ENCODE measurements around the gene CACNG7.
"Not testable (repeated sequence)": the region's sequence is repeated elsewhere in the genome, so short reads cannot be mapped to it uniquely, and the experiment has no call there.

The CACNG7 gene

GRCh38 chr19:53908935-53909415 is at the start of gene CACNG7:
TSS of gene CACNG7 (plus strand) at chr19:53909278. CDS start at chr19:53912832, 3,554 bp downstream.
- no peak for DNase-seq

DNA sequence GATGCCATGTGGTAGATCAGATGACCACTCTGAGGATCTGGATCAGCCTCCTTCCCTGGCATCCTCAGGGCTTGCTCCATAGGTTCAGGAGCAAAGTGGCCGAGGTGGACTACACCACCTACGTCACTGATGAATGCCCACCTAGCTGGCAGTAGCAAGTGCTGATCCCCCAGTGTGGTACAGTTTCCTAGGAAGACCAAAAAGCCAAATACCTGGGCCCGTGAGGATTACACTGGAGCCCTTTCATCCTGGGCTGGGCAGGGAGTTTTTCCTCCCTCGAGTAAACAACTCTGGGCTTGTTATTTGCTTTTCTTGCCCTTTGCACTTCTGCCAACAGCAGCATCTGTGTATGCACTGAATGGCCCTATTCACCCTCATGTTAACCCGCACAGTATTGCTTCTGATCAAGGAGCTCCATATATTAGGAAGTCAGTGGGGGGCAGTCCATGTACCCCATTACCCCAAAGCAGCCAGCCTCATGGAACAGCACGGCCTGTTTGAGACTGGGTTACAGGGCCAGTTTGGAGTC is 44.7 kb upstream of the CACNG7 start:
- no peak for DNase-seq

GRCh38 chr19:53865523-53865917 is 43.6 kb upstream of the CACNG7 start:
- no peak for DNase-seq

DNA sequence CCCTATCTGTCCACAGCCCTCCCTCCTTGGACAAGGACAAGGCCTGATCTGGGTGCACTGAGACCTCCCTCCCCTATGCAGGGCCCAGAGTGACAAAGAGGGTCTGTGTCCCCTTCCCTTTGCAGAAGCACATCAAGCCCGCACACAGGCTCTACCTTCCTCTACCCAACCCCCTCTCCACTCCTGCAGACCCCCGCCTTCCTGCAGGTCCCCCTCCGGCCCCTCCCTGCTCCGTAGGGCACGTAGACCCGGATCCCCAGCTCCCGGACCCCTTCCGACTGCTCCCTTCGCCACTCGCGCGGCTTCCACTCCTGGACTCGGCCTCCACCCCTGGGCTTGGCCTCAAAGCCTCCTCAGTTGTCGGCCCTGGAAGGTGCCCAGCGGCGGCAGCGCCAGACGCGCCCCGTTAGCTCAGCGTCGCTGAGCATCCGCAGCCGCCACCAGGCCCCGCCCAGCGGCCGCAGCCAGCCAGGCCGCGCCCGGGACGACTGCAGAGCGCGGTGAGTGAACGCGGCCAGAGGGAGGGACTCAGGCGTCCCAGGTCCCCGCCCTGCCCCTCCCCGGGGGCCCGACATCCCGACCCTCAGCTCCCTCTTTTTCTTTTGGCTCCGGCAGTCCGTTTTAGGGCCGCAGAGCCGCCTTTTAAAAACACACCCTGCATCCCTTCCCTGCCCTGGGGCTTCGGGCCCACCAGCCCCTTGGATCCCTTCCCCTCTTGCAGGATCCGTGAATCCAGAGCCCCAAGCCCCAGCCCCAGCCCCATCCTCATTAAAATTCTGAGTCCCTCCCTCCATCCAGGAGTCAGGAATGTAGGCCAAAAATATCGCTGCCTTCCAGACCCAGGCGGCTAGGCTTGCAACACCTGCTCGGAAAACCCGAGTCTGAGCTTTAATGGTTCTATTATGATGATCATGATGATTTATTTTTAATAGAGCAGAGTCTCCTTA is 42.9 kb upstream of the CACNG7 start:
- DNase-seq, result peak; percentile 87

DNA sequence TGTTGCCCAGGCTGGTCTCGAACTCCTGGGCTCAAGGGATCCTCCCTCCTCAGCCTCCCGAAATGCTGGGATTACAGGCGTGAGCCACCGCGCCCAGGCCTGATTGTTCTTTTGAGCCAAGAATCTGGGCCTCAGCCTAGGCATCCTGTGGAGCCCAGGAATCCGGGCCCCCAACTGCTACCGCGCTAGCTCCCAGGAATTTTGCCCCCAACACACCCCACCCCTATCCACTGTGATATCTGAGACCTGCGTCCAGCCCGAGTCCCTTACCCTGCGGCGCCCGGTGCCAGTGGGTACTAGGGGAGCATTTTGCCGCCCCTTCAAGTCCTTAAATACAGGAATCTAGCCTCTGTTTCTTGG is 42.2 kb upstream of the CACNG7 start:
- no peak for DNase-seq

- DNase-seq, result peak; percentile 100
Measured at GRCh38 chr19:53867225-53868090, 41.6 kb upstream of the CACNG7 start, which contains the start of gene MYADM. TSS of gene MYADM (plus strand) at chr19:53867883. CDS start at chr19:53873530, 5,647 bp downstream.

GRCh38 chr19:53868091-53868891 is 40.8 kb upstream of the CACNG7 start:
- DNase-seq, result peak; percentile 79

DNA sequence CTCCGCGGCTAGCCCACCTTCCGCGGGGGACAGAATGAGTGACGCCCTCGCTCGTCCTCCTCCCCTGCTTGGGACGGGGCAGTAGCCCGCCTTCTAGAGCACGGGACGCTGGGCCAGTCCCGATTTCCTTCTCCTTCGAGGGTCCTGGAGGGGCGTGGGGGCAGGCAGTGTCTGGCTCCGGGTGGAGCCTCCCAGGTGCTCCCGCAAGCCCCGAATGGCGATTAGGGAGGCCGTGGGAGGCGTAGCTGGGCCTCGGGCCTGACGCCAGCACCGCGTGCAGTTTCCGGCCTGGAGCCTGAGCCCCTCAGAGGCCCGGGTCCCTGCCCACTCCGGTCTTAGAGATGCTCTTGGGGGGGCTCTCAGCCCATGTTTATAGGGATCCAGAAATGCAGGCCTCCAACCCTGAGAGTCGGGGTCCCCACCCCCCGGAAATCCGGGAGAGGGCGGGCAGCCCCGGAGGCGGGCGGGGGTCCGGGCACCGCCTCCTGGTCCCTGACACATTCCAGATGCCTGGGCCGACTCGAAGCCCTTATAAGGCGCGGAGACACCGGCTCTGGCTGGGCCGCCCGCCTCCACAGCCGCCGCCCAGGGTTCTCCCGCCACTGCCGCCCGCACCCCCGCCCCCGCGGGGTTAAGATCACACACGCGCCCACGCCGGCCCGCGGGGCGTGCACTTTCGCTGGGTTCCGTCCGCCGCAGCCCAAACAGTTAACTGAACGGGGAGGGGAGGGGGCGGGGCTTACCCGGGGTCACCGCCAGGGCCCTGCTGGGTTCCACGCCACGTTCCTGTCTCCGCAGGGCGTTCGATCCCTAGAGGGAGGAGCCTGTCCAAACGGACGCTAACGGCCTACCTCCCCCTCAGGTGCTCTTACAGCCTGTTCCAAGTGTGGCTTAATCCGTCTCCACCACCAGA is 39.9 kb upstream of the CACNG7 start:
- DNase-seq, result peak; percentile 94

GRCh38 chr19:53869805-53870484 is 39.1 kb upstream of the CACNG7 start:
- DNase-seq, result not testable (repeated sequence)

GRCh38 chr19:53870485-53870844 is 38.6 kb upstream of the CACNG7 start:
- no peak for DNase-seq

DNA sequence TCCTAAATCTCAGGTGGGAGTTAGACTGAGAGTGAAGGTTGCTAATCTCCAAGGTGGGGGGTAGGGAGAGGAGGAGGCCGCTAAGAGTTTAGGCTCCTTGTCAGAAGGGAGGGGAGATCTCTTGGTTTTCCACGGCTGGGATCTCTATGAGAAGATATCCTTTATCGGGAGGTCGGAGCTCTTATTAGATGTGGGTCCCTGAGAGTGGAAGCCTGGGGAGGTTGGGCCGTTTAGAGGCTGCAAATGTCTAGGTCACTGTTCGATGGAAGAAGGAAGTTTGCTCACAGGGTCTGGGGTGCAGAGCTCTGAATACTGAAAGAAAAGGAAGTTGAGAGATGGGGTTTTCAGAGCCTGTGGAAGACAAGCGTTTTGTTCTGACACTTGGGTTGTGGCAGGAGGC is 37.6 kb upstream of the CACNG7 start:
- no peak for DNase-seq

DNA sequence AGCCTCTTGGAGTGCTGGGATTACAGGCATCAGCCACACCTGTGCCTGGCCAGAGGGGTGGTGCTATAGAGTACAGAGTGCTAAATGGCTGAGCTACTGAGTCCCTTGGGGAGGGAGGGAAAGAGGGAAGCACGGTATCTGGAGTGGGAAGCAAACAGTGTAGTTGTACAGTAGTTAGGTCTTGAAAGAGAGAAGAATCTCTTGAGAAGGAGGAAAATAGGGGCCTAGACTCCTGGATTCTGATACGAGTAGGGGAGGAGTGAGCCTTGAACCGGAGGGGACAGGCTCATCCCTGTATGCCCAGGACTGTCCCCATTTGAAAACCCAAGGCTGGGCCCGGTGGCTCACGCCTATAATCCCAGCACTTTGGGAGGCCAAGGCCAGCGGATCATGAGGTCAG is 36.3 kb upstream of the CACNG7 start:
- no peak for DNase-seq

DNA sequence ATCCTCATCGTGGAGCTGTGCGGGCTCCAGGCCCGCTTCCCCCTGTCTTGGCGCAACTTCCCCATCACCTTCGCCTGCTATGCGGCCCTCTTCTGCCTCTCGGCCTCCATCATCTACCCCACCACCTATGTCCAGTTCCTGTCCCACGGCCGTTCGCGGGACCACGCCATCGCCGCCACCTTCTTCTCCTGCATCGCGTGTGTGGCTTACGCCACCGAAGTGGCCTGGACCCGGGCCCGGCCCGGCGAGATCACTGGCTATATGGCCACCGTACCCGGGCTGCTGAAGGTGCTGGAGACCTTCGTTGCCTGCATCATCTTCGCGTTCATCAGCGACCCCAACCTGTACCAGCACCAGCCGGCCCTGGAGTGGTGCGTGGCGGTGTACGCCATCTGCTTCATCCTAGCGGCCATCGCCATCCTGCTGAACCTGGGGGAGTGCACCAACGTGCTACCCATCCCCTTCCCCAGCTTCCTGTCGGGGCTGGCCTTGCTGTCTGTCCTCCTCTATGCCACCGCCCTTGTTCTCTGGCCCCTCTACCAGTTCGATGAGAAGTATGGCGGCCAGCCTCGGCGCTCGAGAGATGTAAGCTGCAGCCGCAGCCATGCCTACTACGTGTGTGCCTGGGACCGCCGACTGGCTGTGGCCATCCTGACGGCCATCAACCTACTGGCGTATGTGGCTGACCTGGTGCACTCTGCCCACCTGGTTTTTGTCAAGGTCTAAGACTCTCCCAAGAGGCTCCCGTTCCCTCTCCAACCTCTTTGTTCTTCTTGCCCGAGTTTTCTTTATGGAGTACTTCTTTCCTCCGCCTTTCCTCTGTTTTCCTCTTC is 35.1 kb upstream of the CACNG7 start:
- DNase-seq, result no peak

DNA sequence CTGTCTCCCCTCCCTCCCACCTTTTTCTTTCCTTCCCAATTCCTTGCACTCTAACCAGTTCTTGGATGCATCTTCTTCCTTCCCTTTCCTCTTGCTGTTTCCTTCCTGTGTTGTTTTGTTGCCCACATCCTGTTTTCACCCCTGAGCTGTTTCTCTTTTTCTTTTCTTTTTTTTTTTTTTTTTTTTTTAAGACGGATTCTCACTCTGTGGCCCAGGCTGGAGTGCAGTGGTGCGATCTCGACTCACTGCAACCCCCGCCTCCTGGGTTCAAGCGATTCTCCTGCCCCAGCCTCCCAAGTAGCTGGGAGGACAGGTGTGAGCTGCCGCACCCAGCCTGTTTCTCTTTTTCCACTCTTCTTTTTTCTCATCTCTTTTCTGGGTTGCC is 34.5 kb upstream of the CACNG7 start:
- DNase-seq, result no peak

DNA sequence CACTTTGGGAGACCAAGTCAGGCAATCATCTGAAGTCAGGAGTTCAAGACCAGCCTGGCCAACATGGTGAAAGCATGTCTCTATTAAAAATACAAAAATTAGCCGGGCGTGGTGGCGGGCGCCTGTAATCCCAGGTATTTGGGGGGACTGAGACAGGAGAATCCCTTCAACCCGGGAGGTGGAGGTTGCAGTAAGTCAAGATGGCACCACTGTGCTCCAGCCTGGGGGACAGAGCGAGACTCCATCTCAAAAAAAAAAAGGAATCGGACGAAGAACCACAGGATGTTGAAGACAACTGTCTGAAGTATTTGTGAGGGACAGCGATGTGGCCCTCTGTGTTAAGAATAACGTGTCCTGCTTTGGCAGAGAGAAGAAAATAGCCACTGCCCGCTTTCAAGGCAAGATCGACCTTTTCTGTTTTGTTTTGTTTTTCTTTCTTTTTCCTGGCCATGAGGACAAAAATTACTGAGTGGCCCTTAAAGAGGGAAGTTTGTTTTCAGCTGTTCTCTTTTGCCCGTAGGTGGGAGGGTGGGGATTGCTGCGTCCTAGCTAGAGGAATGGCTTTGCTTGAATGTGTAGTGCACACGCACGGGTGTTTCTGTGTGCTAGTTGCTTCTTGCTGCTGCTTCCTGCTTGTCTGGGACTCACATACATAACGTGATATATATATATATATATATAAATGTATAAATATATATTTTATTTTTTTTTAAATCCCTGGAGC is 33.3 kb upstream of the CACNG7 start:
- no peak for DNase-seq

DNA sequence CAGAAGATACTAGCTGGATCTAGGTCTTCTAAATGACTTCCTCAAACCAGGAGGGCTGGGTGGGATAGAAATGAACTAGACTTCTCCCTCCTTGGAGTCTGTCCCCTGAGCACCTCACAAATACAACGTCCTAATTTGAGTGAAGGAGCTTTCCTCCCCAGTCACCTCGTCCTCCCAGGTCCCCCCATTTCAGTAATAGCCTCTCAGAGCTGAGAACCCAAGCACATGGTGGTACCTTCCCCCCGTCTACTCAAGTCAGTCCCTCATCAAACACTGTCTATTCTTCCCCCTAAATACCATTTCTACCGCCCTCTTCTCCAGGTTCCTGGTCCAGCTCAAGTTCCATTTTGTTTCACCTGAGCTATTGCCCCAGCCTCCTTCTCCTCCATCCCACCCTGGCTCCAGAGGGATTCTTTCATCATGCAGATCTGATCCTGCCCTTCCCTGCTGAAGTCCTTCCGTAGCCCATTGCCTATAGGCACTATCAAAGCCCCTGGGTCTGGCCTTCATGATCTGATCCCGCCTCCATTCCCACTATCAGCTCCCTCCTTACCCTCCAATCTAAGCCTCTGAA is 32.3 kb upstream of the CACNG7 start:
- no peak for DNase-seq

- DNase-seq, result peak; percentile 69
Measured at GRCh38 chr19:53877361-53877766, 31.7 kb upstream of the CACNG7 start.

- no peak for DNase-seq
Measured at GRCh38 chr19:53878776-53879139, 30.3 kb upstream of the CACNG7 start.

Measured in activated effector memory CD4-positive, alpha-beta T cell treated with anti-CD3 and anti-CD28 coated beads, Interleukin-2, amount 50 U/mL, for 16 hours (primary cell).